H7 (cell line): Measurements from ENCODE around the gene DNTT. TPM values are rescaled to one million over a fixed set of nuclear protein-coding genes. Genes with fewer than 3 reads are reported as not detected.

Experiments
- DNase-seq: peaks from one replicate; pipeline ENCODE4 v3.0.0; 2012
- H3K27me3 ChIP-seq: 2 replicates; pipeline ENCODE4 v1.6.0; 2011; ENCODE audit warnings: mild to moderate bottlenecking, low read length; ENCODE audit not compliant: control insufficient read depth, insufficient read depth
- H3K36me3 ChIP-seq: replicated peaks from 2 replicates; pipeline ENCODE4 v1.5.1; 2011; ENCODE audit warnings: low read length; ENCODE audit not compliant: control insufficient read depth, insufficient read depth
- H3K4me3 ChIP-seq: 2 replicates; pipeline ENCODE4 v1.5.1; 2011; ENCODE audit warnings: low read depth, mild to moderate bottlenecking, control low read depth, low read length, moderate library complexity; ENCODE audit not compliant: insufficient read depth
- total RNA-seq: library from RNA; depleted of rRNA; stranded (reverse); fragments of >200 nt; shearing (Covaris generic); gene quantifications from 2 replicates; pipeline ENCODE4 v1.2.3, GENCODE V29; 2014; rRNA removed

Gene DNTT
- total RNA-seq, result 0.22 TPM in 1 of 2 replicates, not detected in the other

- no peaks in the 10 kb centered on the region for H3K36me3 ChIP-seq
- no peak for DNase-seq
- H3K4me3 ChIP-seq, result no peak within 1 kb of the TSS
- H3K27me3 ChIP-seq, result no peaks in the 10 kb centered on the region
Measured at GRCh38 chr10:96304230-96304629, at the start of gene DNTT. DNTT (plus strand) TSS chr10:96304434; CDS start chr10:96304498, 64 bp downstream.

GRCh38 chr10:96254976-96255375 is 49.3 kb upstream of the DNTT start:
- Histone ChIP-seq H3K27me3 (no peaks in the 10 kb centered on the region), H3K4me3 (no peak overlapping the region), H3K36me3 (no peaks in the 10 kb centered on the region)
- no peak for DNase-seq

GRCh38 chr10:96255549-96256333 is 48.5 kb upstream of the DNTT start:
- DNase-seq, result no peak
- H3K36me3 ChIP-seq, result no peaks in the 10 kb centered on the region
- no peaks in the 10 kb centered on the region for H3K27me3 ChIP-seq
- H3K4me3 ChIP-seq, result no peak overlapping the region

DNA sequence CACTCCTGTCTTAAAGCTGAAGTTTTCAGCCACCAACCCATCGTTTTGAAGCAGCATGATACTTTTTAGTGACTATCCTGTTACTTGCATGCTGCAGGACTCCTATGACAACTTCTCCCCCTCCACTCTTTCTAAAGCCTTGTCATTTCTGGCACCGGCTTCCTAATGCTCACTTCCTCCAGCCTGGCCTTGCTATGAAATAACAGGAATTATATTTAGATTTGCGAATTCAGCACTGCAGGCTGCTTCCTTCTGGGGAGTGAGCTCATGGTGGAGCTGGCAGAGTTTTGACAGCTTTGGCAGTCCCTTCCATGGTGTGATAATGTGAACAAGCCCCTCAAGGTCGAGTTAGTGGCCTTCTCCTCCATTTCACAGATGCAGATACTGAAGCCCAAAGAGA is 46.3 kb upstream of the DNTT start:
- no peaks in the 10 kb centered on the region for H3K36me3 ChIP-seq
- H3K27me3 ChIP-seq, result no peaks in the 10 kb centered on the region
- no peak overlapping the region for H3K4me3 ChIP-seq
- no peak for DNase-seq

- no peaks in the 10 kb centered on the region for H3K36me3 ChIP-seq
- no peak for DNase-seq
Measured at GRCh38 chr10:96259150-96259549, 45.1 kb upstream of the DNTT start.

GRCh38 chr10:96260014-96260413 is 44.2 kb upstream of the DNTT start:
- Histone ChIP-seq H3K4me3 (no peak overlapping the region), H3K27me3 (no peaks in the 10 kb centered on the region), H3K36me3 (no peaks in the 10 kb centered on the region)
- no peak for DNase-seq

More at GRCh38 chr10:96259150-96259549, 45.1 kb upstream of the DNTT start:
- Histone ChIP-seq H3K27me3 (no peaks in the 10 kb centered on the region), H3K4me3 (no peak overlapping the region)

DNA sequence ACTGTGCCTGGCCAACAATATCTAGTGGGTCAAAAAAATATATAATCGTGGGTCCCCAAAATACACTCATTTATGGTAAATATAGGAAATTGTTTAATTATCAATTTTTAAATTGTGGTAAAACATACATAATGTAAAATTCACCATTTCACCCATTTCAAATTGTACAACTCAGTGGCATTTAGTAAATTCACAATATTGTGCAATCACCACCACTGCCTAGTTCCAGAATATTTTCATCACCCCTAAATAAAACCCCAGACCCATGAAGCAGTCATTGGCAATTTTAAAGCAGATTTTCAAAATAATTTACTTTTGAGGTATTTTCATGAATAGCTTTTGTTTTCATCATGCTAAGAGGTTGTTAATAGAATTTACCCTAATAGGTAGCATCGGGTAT is 43.1 kb upstream of the DNTT start:
- Histone ChIP-seq H3K36me3 (no peaks in the 10 kb centered on the region), H3K4me3 (no peak overlapping the region), H3K27me3 (no peaks in the 10 kb centered on the region)
- no peak for DNase-seq

GRCh38 chr10:96261930-96262329 is 42.3 kb upstream of the DNTT start:
- Histone ChIP-seq H3K27me3 (no peaks in the 10 kb centered on the region), H3K4me3 (no peak overlapping the region), H3K36me3 (no peaks in the 10 kb centered on the region)
- no peak for DNase-seq

GRCh38 chr10:96263176-96263575 is 41.1 kb upstream of the DNTT start:
- Histone ChIP-seq H3K36me3 (no peaks in the 10 kb centered on the region), H3K27me3 (no peaks in the 10 kb centered on the region), H3K4me3 (no peak overlapping the region)
- DNase-seq, result no peak

- Histone ChIP-seq H3K27me3 (no peaks in the 10 kb centered on the region), H3K36me3 (no peaks in the 10 kb centered on the region), H3K4me3 (no peak overlapping the region)
- no peak for DNase-seq
Measured at GRCh38 chr10:96263669-96264068, 40.6 kb upstream of the DNTT start.

DNA sequence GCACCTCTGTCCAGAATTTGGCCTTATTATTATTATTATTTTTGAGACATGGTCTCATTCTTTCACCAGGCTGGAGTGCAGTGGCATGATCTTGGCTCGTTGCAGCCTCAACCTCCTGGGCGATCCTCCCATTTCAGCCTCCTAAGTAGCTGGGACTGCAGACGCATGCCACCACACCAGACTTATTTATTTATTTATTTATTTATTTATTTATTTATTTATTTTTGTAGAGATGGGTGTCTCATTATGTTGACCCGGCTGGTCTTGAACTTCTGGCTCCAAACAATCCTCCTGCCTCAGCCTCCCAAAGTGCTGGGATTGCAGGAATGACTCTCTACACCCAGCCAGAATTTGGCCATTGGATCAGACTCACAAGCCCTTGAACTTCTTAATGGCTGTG is 39.3 kb upstream of the DNTT start:
- no peak for DNase-seq
- Histone ChIP-seq H3K27me3 (no peaks in the 10 kb centered on the region), H3K4me3 (no peak overlapping the region), H3K36me3 (no peaks in the 10 kb centered on the region)

GRCh38 chr10:96266118-96266770 is 38.0 kb upstream of the DNTT start:
- no peaks in the 10 kb centered on the region for H3K36me3 ChIP-seq
- no peak for DNase-seq
- no peak overlapping the region for H3K4me3 ChIP-seq
- H3K27me3 ChIP-seq, result no peaks in the 10 kb centered on the region

- Histone ChIP-seq H3K4me3 (no peak overlapping the region), H3K27me3 (no peaks in the 10 kb centered on the region), H3K36me3 (no peaks in the 10 kb centered on the region)
- no peak for DNase-seq
Measured at GRCh38 chr10:96267234-96267705, 37.0 kb upstream of the DNTT start.

DNA sequence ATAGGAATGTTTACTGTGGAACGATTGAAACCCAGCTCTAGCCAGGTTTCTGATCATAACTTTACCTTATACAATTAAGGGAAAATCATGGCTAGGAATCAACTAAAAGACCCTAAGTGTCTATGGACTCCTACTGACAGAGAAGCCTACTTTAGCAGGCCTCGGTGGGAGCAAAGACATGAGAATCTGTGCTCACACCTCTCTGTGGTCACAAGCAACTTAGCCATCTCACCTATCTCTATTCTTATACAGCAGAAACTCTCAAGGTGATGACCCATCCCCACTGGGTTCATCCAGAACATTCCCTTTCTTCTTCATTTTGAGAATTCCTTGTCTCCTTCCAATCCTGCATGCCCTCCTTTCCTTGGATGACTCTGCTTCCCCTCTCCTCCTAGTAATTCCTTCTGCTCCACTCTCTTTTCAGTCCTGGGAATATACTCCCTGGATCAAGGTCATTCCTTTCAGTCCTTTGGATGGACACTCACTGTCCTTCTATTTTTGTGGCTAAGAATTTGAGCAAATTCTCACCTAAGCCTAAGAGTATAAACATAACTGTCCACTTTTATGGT is 35.8 kb upstream of the DNTT start:
- H3K36me3 ChIP-seq, result no peaks in the 10 kb centered on the region
- H3K4me3 ChIP-seq, result no peak overlapping the region
- H3K27me3 ChIP-seq, result no peaks in the 10 kb centered on the region
- no peak for DNase-seq
